HG03342 (cell line): ENCODE measurements around the gene TMEM255B.

Experiments used
- ATAC-seq: cut with Tn5 transposase; IDR thresholded peaks from one replicate; pipeline ENCODE4 v1.9.1; 2021; ENCODE audit warnings: mild to moderate bottlenecking, moderate library complexity; ENCODE audit not compliant: unreplicated experiment

TMEM255B gene

DNA sequence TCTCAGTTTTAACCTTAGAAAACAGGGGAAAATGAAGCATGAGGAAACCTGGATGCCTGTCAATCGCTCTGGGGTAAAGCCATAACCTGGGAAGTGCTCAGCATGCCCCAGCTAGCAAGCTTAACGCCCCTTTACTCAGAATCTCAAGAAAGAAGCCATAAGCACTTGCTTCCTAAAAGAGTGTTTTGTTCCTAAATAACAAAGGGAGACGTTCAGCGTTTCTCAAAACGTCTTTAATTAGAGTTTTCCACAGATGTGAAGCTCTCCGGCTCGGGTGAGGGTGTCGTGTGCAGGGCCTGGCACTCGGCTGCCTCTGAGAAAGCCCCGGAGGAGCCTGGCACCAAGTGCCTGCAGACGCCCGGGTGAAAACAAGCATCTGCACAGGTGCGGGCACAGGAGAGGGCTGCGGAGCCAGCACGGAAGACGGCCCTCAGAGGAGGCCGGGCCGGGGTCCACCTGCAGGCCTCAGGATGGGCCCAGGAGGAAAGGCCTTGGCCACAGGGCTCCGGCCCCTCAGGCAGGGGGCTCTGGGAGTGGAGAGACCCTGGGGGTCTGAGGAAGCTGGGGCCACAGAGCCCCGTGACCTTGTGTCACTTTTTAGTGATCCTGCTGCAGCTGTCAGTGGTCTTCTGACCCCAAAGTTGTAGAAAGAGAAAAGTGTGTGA is 98.6 kb downstream of the TMEM255B start:
- no peak for ATAC-seq

GRCh38 chr13:113859311-113860050 is 100.5 kb downstream of the TMEM255B start:
- no peak for ATAC-seq

DNA sequence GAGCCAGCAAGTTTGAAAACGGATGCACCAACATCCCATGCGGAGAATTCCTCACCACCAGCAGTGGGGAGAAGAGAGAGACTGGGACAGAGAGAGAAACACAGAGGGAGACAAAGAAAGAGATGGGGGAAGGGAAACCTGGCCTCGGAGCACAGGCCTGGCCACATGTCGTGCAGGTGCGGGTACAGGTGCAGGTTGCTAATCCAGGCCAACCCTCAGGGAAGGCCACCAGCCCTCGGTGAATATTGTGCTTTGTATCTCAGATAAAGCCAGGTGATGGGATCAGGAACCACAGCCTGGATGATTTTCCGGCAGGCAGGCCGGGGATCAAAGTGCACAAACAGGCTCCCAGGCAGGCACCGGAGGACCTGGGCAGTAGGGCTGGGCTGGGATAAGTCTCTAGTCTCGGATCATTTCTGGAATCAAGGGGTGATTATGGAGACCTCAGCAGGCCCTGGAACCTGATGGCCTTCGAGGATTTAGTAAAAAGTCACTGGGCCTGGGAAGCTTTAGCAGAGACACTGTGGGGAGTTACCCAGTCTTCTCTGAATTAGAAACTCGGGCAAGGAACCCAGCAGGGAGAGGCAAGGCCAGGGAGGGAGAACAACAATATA is 101.1 kb downstream of the TMEM255B start:
- no peak for ATAC-seq

GRCh38 chr13:113860665-113861432 is 101.8 kb downstream of the TMEM255B start:
- ATAC-seq: no peak

GRCh38 chr13:113861433-113862030 is 102.5 kb downstream of the TMEM255B start:
- no peak for ATAC-seq

DNA sequence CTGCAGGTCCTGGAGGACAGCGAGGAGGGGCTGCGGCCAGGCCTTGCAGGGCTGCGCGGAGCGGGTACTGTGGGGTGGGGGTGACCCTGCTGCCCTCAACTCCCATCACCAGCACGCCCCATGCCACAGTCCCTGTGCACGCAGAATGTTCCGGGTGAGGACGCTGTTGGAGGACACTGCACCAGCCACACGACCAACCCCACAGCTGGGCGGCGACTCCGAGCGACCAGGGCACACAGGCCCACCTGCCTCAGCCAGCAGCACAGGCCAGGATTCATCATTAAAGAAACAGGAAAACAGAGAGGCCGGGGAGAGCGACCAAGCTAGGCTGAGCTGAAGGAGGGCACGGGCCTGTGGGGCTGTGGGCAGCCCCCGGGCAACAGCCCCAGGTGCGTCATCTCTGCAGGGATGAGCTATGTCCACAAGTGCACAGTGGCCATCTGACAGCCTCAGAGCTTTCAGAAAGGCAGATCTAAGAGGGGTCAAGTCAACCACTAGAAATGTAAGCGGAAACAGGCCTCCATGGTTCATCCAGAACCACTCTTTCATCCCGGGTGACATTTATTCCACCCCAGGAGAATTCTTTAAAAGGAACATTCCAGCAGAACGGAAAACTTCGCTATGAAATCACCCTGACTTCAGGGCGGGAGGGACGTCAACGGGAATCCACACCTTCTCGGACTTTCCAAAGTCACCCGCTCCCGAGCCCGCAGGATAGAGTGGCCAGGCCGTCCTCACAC is 103.3 kb downstream of the TMEM255B start:
- ATAC-seq: no peak

DNA sequence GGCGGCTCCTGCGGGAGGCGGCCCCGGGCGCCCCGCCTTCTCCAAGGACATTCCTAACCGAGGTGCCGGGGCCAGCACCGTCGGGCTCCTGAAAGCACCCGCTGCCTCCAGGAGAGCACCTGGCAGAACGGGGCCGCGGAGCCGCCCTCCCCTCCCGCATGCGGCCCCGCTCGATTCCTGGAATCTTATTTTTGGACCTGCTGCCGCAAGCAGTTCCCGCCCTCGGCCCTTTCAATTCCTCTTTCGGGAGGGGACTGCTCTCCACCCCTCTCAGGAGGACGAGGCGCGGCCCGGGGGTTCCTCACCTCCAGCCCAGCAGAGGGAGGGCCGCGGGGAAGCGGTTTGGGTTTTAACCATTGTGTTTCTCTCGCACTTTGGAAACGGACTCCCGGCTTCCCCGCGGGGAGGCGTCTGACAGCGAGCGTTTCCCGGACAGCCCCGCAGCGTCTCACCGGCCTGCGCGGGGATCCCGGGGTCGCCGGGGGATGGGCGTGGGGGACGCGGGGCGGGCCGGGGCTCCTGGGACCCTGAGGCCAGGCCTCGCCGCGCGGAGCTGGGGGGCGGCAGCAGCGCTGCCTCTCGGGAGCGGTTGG is 104.0 kb downstream of the TMEM255B start:
- no peak for ATAC-seq

DNA sequence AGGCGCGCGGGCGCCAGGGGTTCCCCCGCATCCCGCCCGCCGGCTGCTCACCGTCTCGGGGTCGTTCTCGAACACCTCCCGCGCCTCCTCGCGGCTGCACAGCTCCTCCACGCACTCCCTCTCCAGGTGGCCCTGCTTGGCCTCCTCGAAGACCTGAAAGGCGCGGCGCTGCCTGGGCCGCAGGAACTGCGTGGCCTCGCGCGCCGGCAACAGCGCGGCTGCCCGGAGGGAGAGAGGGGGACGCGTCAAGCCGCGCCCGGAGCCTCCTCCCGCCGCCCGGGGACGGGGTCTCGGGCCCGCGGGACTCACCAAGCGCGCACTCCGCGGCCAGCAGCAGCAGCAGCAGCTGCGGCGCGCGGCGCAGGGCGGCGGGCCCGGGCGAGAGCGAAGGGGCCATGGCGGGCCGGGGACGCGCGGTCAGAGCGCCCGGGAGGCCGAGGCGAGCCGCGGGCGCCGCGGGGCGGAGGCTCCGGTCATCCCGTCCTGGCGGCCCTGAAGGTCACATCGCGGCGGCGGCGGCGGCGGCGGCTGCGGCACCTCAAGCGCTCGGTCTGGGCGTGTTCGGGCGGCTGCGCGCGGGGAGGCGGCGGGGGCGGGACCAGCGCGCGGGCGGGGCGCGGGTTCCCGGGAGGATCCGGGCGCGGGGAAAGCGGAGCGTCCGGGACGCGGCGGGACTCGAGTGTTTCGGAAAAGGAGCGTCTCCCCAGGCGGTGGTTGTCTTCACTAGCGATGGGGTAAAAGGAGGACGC is 104.7 kb downstream of the TMEM255B start, which contains the start of gene GAS6:
TSS of gene GAS6 (minus strand) at position 553 of the 749 bp plus-strand sequence. CDS start at position 397, 156 bp downstream.
- no peak for ATAC-seq

- no peak for ATAC-seq
Observed at GRCh38 chr13:113864273-113864890, 105.4 kb downstream of the TMEM255B start.

- no peak for ATAC-seq
Observed at GRCh38 chr13:113865427-113865826, 106.4 kb downstream of the TMEM255B start.
